HG03354 (cell line): Measurements from ENCODE around the gene CALD1.

Experiments used
- ATAC-seq: cut with Tn5 transposase; IDR thresholded peaks from one replicate; pipeline ENCODE4 v1.9.1; 2021; ENCODE audit warnings: mild to moderate bottlenecking; ENCODE audit not compliant: unreplicated experiment, poor library complexity, severe bottlenecking

The CALD1 gene

GRCh38 chr7:134851141-134851540 is 71.7 kb downstream of the CALD1 start:
- no peak for ATAC-seq

- ATAC-seq = no peak
Observed at GRCh38 chr7:134852625-134853024, 73.2 kb downstream of the CALD1 start.

GRCh38 chr7:134854816-134855215 is 75.4 kb downstream of the CALD1 start:
- ATAC-seq = no peak

- no peak for ATAC-seq
Observed at GRCh38 chr7:134855442-134855841, 76.0 kb downstream of the CALD1 start.

GRCh38 chr7:134856091-134856490 is 76.7 kb downstream of the CALD1 start:
- no peak for ATAC-seq

- no peak for ATAC-seq
Observed at GRCh38 chr7:134856691-134857090, 77.3 kb downstream of the CALD1 start.

- no peak for ATAC-seq
Observed at GRCh38 chr7:134857958-134858357, 78.5 kb downstream of the CALD1 start.

- ATAC-seq = no peak
Observed at GRCh38 chr7:134859783-134860182, 80.3 kb downstream of the CALD1 start.

- peak; percentile 52 for ATAC-seq
Observed at GRCh38 chr7:134865001-134865845, 85.8 kb downstream of the CALD1 start.

- ATAC-seq = no peak
Observed at GRCh38 chr7:134866617-134867016, 87.2 kb downstream of the CALD1 start.

GRCh38 chr7:134870156-134870555 is 90.7 kb downstream of the CALD1 start:
- no peak for ATAC-seq

- no peak for ATAC-seq
Observed at GRCh38 chr7:134870781-134871180, 91.3 kb downstream of the CALD1 start.

- ATAC-seq = no peak
Observed at GRCh38 chr7:134873253-134873652, 93.8 kb downstream of the CALD1 start.

- no peak for ATAC-seq
Observed at GRCh38 chr7:134874407-134874806, 95.0 kb downstream of the CALD1 start.

GRCh38 chr7:134875867-134876266 is 96.4 kb downstream of the CALD1 start:
- no peak for ATAC-seq

GRCh38 chr7:134878746-134879357 is 99.4 kb downstream of the CALD1 start:
- no peak for ATAC-seq

- no peak for ATAC-seq
Observed at GRCh38 chr7:134879815-134880475, 100.5 kb downstream of the CALD1 start.

GRCh38 chr7:134882481-134882880 is 103.0 kb downstream of the CALD1 start:
- no peak for ATAC-seq

- no peak for ATAC-seq
Observed at GRCh38 chr7:134885967-134886352, 106.5 kb downstream of the CALD1 start.

- no peak for ATAC-seq
Observed at GRCh38 chr7:134886353-134887057, 107.1 kb downstream of the CALD1 start.
